COLO668 (cell line): Measurements from ENCODE around the gene MSL3.

Source experiments
- DNase-seq: peaks from one replicate; lab custom pipeline; 2025; ENCODE audit not compliant: unreplicated experiment; lab: John Stamatoyannopoulos, UW

MSL3 gene

GRCh38 chrX:11758400-11759171, 549 bp downstream of the MSL3 start:
- peak; percentile 91 for DNase-seq

DNA sequence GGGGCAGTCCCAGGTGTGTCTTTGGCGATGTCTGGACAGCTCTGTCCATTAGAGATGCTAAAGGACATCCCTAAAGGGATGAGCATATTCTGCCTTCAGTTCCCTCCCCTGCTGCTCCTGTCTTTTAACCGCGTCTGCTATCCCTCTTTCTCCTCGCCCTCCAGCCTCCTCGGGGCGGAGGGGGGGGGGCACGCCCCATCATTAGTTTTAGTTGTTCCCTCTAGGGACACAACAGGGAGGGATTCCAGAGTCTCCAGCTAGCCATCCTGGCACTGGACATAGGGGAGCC, 1.1 kb downstream of the MSL3 start:
- no peak for DNase-seq

GRCh38 chrX:11759461-11760311, 1.6 kb downstream of the MSL3 start:
- peak; percentile 77 for DNase-seq

GRCh38 chrX:11760958-11761357, 2.9 kb downstream of the MSL3 start:
- DNase-seq, result no peak

- DNase-seq, result no peak
These were observed 6.6 kb downstream of the MSL3 start for GRCh38 chrX:11764602-11765067.

DNA sequence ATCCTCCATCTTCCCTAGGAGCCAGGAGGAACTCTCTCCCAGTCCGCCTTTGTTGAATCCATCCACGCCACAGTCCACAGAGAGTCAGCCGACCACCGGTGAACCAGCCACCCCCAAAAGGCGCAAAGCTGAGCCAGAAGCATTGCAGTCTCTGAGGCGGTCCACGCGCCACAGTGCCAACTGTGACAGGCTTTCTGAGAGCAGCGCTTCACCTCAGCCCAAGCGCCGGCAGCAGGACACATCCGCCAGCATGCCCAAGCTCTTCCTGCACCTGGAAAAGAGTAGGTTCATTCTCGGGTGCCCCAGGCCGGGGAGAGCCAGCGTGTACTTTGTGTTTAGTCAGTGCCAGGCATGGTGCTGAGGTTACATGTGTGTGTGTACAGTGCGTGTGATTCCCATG, 7.4 kb downstream of the MSL3 start:
- DNase-seq, result no peak

- no peak for DNase-seq
These were observed 8.4 kb downstream of the MSL3 start for GRCh38 chrX:11766487-11766886.

DNA sequence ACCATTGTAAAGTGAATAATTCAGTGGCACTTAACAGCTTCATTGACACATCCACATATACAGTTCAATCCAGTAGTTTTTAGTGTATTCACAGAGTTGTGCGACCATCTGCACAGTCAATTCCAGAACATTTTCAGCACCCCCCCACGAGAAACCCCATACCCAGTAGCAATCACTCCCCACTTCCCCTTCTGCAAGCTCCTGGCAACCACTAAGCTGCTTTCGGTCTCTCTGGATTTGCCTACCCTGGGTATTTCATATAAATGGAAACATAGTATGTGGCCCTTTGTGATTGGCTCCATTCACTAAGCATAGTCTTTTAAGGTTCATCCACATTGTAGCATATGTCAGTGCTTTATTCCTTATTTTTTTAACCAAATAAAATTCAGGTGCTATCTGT, 10.0 kb downstream of the MSL3 start:
- DNase-seq, result no peak

DNA sequence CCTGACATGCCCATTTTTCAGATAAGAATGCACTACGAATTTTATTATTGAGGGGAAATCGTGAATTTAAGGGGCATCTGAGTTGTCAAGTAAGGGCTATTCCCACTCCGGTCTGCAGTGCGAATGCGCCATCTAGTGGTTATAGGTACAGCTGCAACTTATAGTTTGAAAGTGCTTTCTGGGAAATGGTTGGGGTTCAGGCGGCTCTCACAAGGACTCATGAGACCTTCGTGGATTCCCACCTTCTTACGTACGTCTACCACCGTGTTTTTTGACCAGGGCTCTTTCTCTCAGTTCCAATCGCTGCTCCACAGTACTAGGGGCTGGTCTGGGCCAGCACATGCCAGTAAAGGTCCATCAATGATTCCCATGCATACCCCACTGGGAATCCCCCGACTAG, 12.3 kb downstream of the MSL3 start:
- peak; percentile 25 for DNase-seq

GRCh38 chrX:11778230-11778629, 20.2 kb downstream of the MSL3 start:
- DNase-seq, result no peak

DNA sequence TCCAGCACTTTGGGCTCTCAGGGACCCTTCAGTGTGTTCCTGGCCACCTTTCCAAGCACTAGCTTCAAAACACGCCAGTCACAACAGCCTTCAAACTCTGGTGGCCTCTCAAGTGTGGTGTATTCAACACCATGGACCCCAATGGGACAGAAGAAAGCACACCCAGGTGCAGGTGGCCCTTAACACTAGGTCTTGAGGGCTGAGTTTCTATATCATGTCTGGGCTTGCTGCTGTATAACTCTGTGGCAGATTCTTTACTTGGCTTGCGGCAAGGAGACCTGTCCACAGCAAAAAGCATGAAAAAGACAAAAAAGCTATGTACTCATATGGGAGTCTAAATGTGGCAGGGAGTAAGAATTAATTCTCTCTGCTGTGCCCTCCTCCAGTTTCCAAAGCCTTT, 23.1 kb downstream of the MSL3 start:
- DNase-seq, result no peak

- no peak for DNase-seq
These were observed 23.8 kb downstream of the MSL3 start for GRCh38 chrX:11781734-11782370.

DNA sequence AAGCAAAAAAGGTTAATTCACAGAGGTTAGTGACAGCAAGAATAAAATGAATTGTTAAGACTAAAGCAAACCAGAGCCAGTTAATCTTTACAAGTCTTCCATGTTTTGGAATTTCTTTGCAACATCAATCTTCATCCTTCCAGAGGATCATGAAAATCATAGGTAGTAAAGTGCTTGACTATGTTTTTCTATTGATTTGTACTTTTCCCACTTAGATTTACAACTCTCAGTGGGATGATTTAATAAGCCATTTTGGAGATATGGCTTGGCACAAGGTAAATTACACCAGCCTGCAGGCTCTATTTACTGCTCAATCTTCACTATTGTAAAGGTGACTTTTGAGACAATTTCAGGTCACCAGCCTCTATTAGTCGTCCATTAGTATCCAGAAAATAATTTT, 26.5 kb downstream of the MSL3 start:
- DNase-seq, result no peak

- DNase-seq, result no peak
These were observed 28.8 kb downstream of the MSL3 start for GRCh38 chrX:11786862-11787261.

- DNase-seq, result peak; percentile 19
These were observed 29.5 kb downstream of the MSL3 start for GRCh38 chrX:11787564-11787963.

DNA sequence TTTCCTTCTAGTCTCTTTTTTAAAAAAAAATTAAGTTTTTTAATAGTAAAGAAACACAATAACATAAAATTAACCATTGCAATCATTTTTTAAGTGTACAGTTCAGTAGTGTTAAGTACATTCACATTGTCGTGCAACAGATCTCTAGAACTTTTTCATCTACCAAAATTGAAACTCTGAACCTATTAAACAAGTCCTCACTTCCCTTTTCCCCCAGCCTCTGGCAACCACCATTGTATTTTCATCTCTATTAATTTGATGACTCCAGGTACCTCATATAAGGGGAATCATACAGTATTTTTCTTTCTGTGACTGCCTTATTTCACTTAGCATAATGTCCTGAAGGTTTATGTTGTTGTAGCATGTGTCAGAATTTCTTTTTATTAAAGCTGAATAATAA, 31.8 kb downstream of the MSL3 start:
- no peak for DNase-seq

- no peak for DNase-seq
These were observed 33.1 kb downstream of the MSL3 start for GRCh38 chrX:11791090-11791489.

- DNase-seq, result no peak
These were observed 33.5 kb downstream of the MSL3 start for GRCh38 chrX:11791537-11791936.

GRCh38 chrX:11792461-11793421, 34.7 kb downstream of the MSL3 start:
- peak; percentile 13 for DNase-seq

- DNase-seq, result no peak
These were observed 35.7 kb downstream of the MSL3 start for GRCh38 chrX:11793734-11794133.

GRCh38 chrX:11813341-11813740, 55.3 kb downstream of the MSL3 start:
- DNase-seq, result no peak
